Measurements from ENCODE around the gene PCNP.
A peak's percentile ranks its signal among the peaks of the same experiment; 100 is the strongest.

Gene PCNP

DNA sequence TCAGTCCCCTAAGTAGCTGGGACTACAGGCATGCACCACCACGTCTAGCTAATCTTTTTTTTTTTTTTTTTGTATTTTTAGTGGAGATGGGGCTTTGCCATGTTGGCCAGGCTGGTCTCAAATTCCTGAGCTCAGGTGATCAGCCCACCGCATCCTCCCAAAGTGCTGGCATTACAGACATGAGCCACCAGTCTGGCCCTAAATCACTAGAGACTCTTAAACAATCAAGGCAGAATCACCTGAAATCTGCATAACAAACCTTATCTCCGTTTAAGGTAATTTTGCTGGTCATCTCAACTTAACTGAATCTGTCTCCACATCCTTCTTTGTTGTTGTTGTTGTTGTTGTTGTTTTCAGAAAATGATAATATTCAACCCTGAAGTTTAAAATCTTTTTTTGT, 17.9 kb upstream of the PCNP start:
- TF ChIP-seq, protein P1, sequence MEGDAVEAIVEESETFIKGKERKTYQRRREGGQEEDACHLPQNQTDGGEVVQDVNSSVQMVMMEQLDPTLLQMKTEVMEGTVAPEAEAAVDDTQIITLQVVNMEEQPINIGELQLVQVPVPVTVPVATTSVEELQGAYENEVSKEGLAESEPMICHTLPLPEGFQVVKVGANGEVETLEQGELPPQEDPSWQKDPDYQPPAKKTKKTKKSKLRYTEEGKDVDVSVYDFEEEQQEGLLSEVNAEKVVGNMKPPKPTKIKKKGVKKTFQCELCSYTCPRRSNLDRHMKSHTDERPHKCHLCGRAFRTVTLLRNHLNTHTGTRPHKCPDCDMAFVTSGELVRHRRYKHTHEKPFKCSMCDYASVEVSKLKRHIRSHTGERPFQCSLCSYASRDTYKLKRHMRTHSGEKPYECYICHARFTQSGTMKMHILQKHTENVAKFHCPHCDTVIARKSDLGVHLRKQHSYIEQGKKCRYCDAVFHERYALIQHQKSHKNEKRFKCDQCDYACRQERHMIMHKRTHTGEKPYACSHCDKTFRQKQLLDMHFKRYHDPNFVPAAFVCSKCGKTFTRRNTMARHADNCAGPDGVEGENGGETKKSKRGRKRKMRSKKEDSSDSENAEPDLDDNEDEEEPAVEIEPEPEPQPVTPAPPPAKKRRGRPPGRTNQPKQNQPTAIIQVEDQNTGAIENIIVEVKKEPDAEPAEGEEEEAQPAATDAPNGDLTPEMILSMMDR (IDR thresholded peaks at IDR 0.05; ENCODE audit: low read depth, low read length): no peak
- no peaks in the 10 kb centered on the region for H3K9me3 ChIP-seq (ENCODE audit: severe bottlenecking)
- DNase-seq: no peak
- no peak overlapping the region for H3K4me3 ChIP-seq (ENCODE audit: low read depth, low read length)
- H3K27ac ChIP-seq: no peak overlapping the region
- H3K27me3 ChIP-seq (ENCODE audit: insufficient read depth, low read depth, severe bottlenecking): no peaks in the 10 kb centered on the region
- H3K36me3 ChIP-seq: no peaks in the 10 kb centered on the region

DNA sequence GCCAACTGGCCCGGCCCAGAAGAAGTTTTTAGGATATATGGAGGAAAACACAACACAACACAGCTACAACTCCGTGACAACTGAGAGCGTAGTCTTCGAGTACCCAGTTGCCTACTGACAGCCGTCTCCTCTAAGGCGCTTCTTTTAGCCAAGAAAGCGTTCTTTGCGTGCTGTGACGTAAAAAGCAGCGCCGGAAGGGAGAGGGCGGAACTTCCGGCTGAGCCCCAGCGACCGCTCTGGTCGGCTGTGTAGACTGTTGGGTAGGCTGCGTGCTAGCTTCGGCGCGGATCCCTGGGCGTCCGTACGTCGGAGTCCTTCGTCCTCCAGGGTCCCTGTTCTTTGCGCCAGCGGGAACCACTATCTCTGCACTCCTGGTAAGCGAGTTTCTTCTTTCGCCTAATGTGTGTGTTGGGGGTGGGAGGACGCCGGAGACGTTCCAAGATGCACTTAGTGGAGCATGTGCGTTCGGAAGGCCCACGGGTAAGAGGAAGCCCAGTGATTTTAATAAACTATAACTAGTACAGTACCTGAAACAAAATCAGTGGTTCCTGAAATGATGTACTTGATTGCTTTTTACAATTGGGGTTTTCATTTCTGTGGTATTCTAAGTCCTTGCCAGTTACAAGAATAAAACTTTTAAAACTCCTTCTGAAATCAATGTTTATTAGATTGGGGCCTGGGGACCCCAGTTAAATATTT, 12.2 kb upstream of the PCNP start, which contains the start of gene TRMT10C:
TSS of gene TRMT10C (plus strand) at position 239 of the 699 bp plus-strand sequence. CDS start 2,914 bp downstream, outside the sequence.
- DNase-seq: peak; percentile 90
- no peaks in the 10 kb centered on the region for H3K27me3 ChIP-seq (ENCODE audit: insufficient read depth, low read depth, severe bottlenecking)
- peak within 1 kb of the TSS; percentile 100 for H3K4me3 ChIP-seq (ENCODE audit: low read depth, low read length)
- peak within 1 kb of the TSS; percentile 82 for H3K27ac ChIP-seq
- TF ChIP-seq, protein P1 (IDR thresholded peaks at IDR 0.05; ENCODE audit: low read depth, low read length): no peak
- peaks cover 35% of the 10 kb centered on the region for H3K36me3 ChIP-seq
- H3K9me3 ChIP-seq (ENCODE audit: severe bottlenecking): no peaks in the 10 kb centered on the region

DNA sequence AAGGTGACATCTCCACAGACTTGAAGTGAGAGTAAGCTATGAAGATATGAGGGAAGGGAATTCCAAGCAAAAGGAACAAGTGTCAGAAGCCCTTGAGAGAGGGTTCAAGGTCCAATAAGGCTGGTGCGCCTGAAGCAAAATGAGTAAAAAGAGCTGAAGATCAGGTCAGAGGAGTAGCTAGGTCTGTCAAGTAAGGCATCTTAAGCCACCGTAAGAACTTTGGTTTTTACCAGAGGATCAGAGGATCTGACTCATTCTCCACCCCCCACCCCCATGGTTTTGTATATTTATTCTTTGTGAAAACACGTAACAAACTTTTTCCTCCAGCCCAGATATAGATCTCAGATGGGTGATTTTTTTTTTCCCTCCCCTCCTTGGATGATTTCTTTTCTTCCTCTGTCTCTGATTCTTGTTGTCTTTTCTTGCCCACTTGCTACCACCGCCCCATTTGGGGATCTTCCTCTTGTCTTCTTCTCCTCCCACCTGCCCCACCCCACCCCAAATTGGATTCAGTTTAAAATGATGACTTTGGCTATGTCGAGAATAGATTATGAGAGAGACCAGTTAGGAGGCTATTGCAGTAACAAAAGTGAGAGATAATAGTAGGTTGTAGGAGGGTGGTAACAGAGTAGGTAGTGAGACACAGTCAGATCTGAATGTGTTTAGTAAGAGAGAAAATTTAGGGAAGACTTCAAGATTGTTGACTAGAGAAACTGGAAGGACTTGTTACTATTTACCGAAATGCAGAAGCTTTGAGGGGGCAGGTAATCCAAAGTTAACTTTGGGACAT, 6.3 kb upstream of the PCNP start:
- TF ChIP-seq, protein P1 (IDR thresholded peaks at IDR 0.05; ENCODE audit: low read depth, low read length): no peak
- no peaks in the 10 kb centered on the region for H3K9me3 ChIP-seq (ENCODE audit: severe bottlenecking)
- H3K4me3 ChIP-seq (ENCODE audit: low read depth, low read length): no peak overlapping the region
- no peak for DNase-seq
- no peak overlapping the region for H3K27ac ChIP-seq
- H3K27me3 ChIP-seq (ENCODE audit: insufficient read depth, low read depth, severe bottlenecking): no peaks in the 10 kb centered on the region
- peaks cover 35% of the 10 kb centered on the region for H3K36me3 ChIP-seq

DNA sequence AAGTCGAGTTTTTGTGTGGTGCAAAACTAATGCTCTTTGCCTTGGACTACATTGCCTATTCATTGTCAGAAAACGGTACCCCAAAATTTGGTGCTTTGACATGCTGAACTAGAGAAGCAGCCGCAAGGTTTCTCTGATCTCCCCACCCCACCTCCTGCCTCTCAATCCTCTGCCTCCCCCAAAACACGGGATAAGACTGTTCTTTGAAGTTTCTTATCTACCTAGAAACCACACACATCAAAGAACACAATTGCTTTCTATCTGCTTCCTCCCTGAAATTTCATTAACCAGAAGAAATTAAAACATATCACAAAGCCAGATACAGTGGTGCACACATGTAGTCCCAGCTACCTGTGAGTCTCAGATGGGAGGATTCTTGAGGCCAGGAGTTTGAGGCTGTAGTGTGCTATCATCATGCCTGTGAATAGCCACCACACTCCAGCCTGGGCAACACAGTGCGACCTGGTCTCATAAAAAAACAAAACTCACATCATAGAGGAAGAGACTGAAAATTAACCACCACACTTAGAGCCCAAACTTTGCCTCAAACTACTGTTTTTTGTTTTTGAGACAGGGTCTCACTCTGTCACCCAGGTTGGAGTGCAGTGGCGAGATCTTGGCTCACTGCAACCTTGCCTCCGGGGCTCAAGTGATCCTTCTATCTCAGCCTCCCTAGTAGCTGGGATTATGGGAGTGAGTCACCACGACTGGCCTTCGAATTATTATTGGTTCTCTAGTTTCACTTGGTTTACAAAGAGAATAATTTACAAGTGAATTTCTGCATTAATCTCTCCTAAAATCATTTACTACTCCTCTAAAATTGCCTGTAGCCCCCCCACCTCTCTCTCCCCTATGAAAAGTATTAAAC, 2.7 kb upstream of the PCNP start:
- Histone ChIP-seq H3K36me3 (peaks cover 10% of the 10 kb centered on the region), H3K27ac (no peak overlapping the region), H3K27me3 (ENCODE audit: insufficient read depth, low read depth, severe bottlenecking) (no peaks in the 10 kb centered on the region), H3K9me3 (ENCODE audit: severe bottlenecking) (no peaks in the 10 kb centered on the region), H3K4me3 (ENCODE audit: low read depth, low read length) (no peak overlapping the region)
- TF ChIP-seq, protein P1 (IDR thresholded peaks at IDR 0.05; ENCODE audit: low read depth, low read length): no peak
- DNase-seq: no peak

DNA sequence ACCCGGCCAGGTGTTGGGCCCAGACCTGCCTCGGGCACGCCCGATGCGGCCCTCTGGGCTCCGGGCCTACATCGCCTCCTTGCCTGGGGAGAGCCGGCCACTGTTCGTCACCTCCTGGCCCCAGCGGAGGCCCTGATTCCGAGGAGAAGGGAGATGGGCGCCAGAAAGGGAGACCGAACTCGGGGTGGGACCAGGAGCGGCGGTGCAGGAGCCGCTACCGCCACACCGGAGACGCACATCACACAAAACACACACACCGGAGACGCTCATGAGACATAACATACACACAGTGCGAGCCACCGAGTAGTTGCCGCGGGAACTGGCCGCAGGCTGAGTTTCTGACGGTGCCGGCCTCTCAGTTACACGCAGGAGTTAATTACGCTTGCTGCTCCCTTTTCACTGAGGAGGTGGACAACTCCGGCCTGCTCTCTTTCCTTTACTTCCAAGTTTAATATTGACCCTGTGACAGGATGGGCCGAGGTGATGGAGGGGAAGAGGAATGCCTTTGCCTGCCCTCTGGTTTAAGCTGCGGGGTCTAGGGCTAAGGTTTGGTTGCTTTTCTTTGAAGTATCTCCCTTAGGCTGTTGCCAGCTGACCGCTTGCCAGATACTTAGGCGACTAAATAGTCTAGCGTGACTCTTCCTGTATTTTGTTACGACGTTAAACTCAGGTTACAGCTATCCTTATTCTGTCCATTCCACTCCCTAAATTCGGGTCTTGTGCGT, 570 bp downstream of the PCNP start:
- Histone ChIP-seq H3K27me3 (ENCODE audit: insufficient read depth, low read depth, severe bottlenecking) (no peaks in the 10 kb centered on the region), H3K36me3 (peaks cover 32% of the 10 kb centered on the region), H3K9me3 (ENCODE audit: severe bottlenecking) (no peaks in the 10 kb centered on the region), H3K27ac (peak overlapping the region; percentile 97), H3K4me3 (ENCODE audit: low read depth, low read length) (peak overlapping the region; percentile 67)
- TF ChIP-seq, protein P1 (IDR thresholded peaks at IDR 0.05; ENCODE audit: low read depth, low read length): no peak
- DNase-seq: peak; percentile 33

Data from WERI-Rb-1 (cell line).